HepG2 (cell line): ENCODE results near the gene EARS2. TPM values are rescaled to one million over a fixed set of nuclear protein-coding genes. Genes with fewer than 3 reads are reported as not detected.
A peak's percentile ranks its signal among the peaks of the same experiment; 100 is the strongest.

Experiments used
- ATAC-seq: fragments of 200-7000 bp; cut with Tn5 transposase; 3 replicates; pipeline ENCODE4 v1.9.1; 2020; ENCODE audit warnings: mild to moderate bottlenecking, moderate library complexity
- BruUV-seq: library from RNA; stranded (reverse); fragments of 400-500 nt; replicated peaks from 2 replicates; lab custom pipeline; 2021; lab: Mats Ljungman, UMichigan
- CTCF ChIA-PET: fragments of 300-600 bp; formaldehyde crosslinking; extraction: SDS; loops from one replicate; lab custom pipeline; 2021; ENCODE audit warnings: low total read pairs, inconsistent platforms, low intra/inter-chr PET ratio; lab: Yijun Ruan, JAX
- POLR2A ChIA-PET: fragments of 350-600 bp; sonication (Branson Sonifier 250); formaldehyde crosslinking; loops from one replicate; lab custom pipeline; 2020; ENCODE audit warnings: antibody characterized with exemption, inconsistent platforms; lab: Yijun Ruan, JAX
- DNase-seq: peaks from one replicate; pipeline ENCODE4 v3.0.0-alpha.2; 2015; ENCODE audit warnings: low spot score
- FAIRE-seq: peaks from 3 replicates; lab custom pipeline; 2011; peaks lifted over from hg19 to GRCh38; lab: Jason Lieb, UNC
- H2AFZ ChIP-seq: one replicate; pipeline ENCODE4 v1.6.1; 2011; ENCODE audit warnings: low read length, inconsistent platforms
- H3K27ac ChIP-seq: fragments of 300-600 bp; 3 replicates; pipeline ENCODE4 v1.8.0; 2011; ENCODE audit warnings: mixed run types, mild to moderate bottlenecking, mixed read lengths, low read length, inconsistent platforms; ENCODE audit not compliant: insufficient read depth; ENCODE audit errors: extremely low read length
- H3K27me3 ChIP-seq, 2 experiments: fragments of 200-600 bp in 1 of 2; 2 replicates in 1 of 2; 3 replicates in 1 of 2; pipeline versions ENCODE4 v1.6.0 to v1.8.0; 2011; ENCODE audit warnings: low read length in 2 of 2, mild to moderate bottlenecking in 2 of 2, moderate library complexity in 2 of 2, inconsistent platforms in 1 of 2; ENCODE audit not compliant: insufficient read depth in 2 of 2, control insufficient read depth in 1 of 2
- H3K36me3 ChIP-seq, 2 experiments: fragments of 200-600 bp in 1 of 2; replicated peaks in 1 of 2; 2 replicates in 1 of 2; 3 replicates in 1 of 2; pipeline versions ENCODE4 v1.5.1 to v1.8.0; 2011; ENCODE audit warnings: low read length in 2 of 2, inconsistent platforms in 1 of 2; ENCODE audit not compliant: insufficient read depth in 2 of 2, control insufficient read depth in 1 of 2
- H3K4me1 ChIP-seq: 2 replicates; pipeline ENCODE4 v1.5.1; 2012; ENCODE audit warnings: low read length, inconsistent platforms; ENCODE audit not compliant: insufficient read depth
- H3K4me2 ChIP-seq: 2 replicates; pipeline ENCODE4 v1.6.0; 2011; ENCODE audit warnings: low read depth, low read length, inconsistent platforms
- H3K4me3 ChIP-seq, 3 experiments: fragments of 200-600 bp in 1 of 3; sonication (generic), shearing (Covaris generic) in 1 of 3; replicated peaks in 1 of 3; 2 replicates each; pipeline ENCODE4 v1.5.1; 2011 to 2016; ENCODE audit warnings: low read length in 3 of 3, inconsistent platforms in 2 of 3, low read depth in 2 of 3, mild to moderate bottlenecking in 2 of 3, control low read depth in 1 of 3, mixed read lengths in 1 of 3; ENCODE audit not compliant: insufficient read depth in 1 of 3
- H3K79me2 ChIP-seq: one replicate; pipeline ENCODE4 v1.6.1; 2011; ENCODE audit warnings: low read length, inconsistent platforms; ENCODE audit not compliant: insufficient read depth
- H3K9ac ChIP-seq: 2 replicates; pipeline ENCODE4 v1.6.0; 2011; ENCODE audit warnings: mild to moderate bottlenecking, low read depth, low read length, inconsistent platforms; ENCODE audit not compliant: insufficient read depth
- H3K9me3 ChIP-seq: 2 replicates; pipeline ENCODE4 v1.5.1; 2012; ENCODE audit warnings: mild to moderate bottlenecking, low read length
- H4K20me1 ChIP-seq: 2 replicates; pipeline ENCODE4 v1.6.0; 2011; ENCODE audit warnings: inconsistent platforms, mild to moderate bottlenecking, low read length, moderate library complexity; ENCODE audit not compliant: insufficient read depth
- CEBPB ChIP-seq: IDR thresholded peaks from 2 replicates; pipeline ENCODE4 v1.6.1; 2011; ENCODE audit warnings: low read depth, low read length, improper control_type of control experiment, borderline replicate concordance
- GLI4 ChIP-seq: sonication (generic); formaldehyde crosslinking; IDR thresholded peaks from 2 replicates; pipeline ENCODE4 v1.5.1; 2020; ENCODE audit warnings: missing genetic modification reagents, mild to moderate bottlenecking, moderate library complexity, borderline replicate concordance
- GLMP ChIP-seq: sonication (generic); formaldehyde crosslinking; IDR thresholded peaks from 2 replicates; pipeline ENCODE4 v1.9.0; 2021; ENCODE audit warnings: missing genetic modification reagents, mild to moderate bottlenecking, borderline replicate concordance
- HNRNPK ChIP-seq: fragments of 200-400 bp; formaldehyde crosslinking; IDR thresholded peaks from 2 replicates; pipeline ENCODE4 v1.6.1; 2018; ENCODE audit warnings: low read length, low read depth, moderate library complexity, mild to moderate bottlenecking; ENCODE audit not compliant: poor library complexity, severe bottlenecking
- YY1 ChIP-seq: IDR thresholded peaks from 2 replicates; pipeline ENCODE4 v1.6.1; 2011; ENCODE audit warnings: low read length, low read depth, moderate library complexity, mild to moderate bottlenecking; ENCODE audit not compliant: insufficient read depth, insufficient replicate concordance
- ZBTB8A ChIP-seq: sonication (generic); formaldehyde crosslinking; IDR thresholded peaks from 2 replicates; pipeline ENCODE4 v1.4.0; 2020; ENCODE audit warnings: mild to moderate bottlenecking, low read depth, missing genetic modification reagents, borderline replicate concordance
- ZNF354B ChIP-seq: sonication (generic); formaldehyde crosslinking; IDR thresholded peaks from 2 replicates; pipeline ENCODE4 v1.8.0; 2022; ENCODE audit warnings: mild to moderate bottlenecking, missing genetic modification reagents
- ZNF83 ChIP-seq: sonication (generic); formaldehyde crosslinking; IDR thresholded peaks from 2 replicates; pipeline ENCODE4 v1.4.0; 2020; ENCODE audit warnings: missing genetic modification reagents, mild to moderate bottlenecking, borderline replicate concordance
- WGBS: methylation state at CpG from one replicate; pipeline ENCODE4 v1.1.6; 2017; ENCODE audit warnings: low lambda C conversion rate; 5-methylcytosine and 5-hydroxymethylcytosine counted together
- in situ Hi-C: cut with HindIII; loops from 2 replicates; pipeline ENCODE4 v1.10.0; 2017; ENCODE audit warnings: low pct_unique_long_range_greater_than_20kb; ENCODE audit not compliant: extremely low pct_ligation_motif_present
- intact Hi-C: fragments of 100-400 bp; cut with micrococcal nuclease; formaldehyde crosslinking; loops from one replicate; pipeline ENCODE4 v1.10.0; 2022; ENCODE audit not compliant: unreplicated experiment
- polyA plus RNA-seq, 8 experiments: library from polyadenylated mRNA; depleted of rRNA in 3 of 8; stranded (reverse) in 7 of 8; unstranded in 1 of 8; fragments of >200 nt; fragmentation: Illumina TruSeq in 4 of 8; extraction: Trizol in 4 of 8; gene quantifications; 2 replicates each; pipeline versions ENCODE4 v1.2.1 to v1.2.3, GENCODE V29; 2011 to 2016; ENCODE audit warnings: low read depth in 4 of 8, missing spikeins in 1 of 8, mixed read lengths in 1 of 8; ENCODE audit not compliant: insufficient read depth in 1 of 8
- total RNA-seq, 5 experiments: library from RNA; depleted of rRNA; stranded (reverse); fragments of >200 nt; fragmentation: Illumina TruSeq; extraction: Trizol; gene quantifications; 2 replicates each; pipeline ENCODE4 v1.2.3, GENCODE V29; 2016; ENCODE audit warnings: low read depth in 1 of 5
- TF ChIP-seq, protein P1 (sequence below): sonication (generic); formaldehyde crosslinking; IDR thresholded peaks from 2 replicates; pipeline ENCODE4 v1.8.0; 2022; ENCODE audit warnings: mild to moderate bottlenecking, missing genetic modification reagents
- TF ChIP-seq, protein P2 (sequence below): sonication (generic); formaldehyde crosslinking; IDR thresholded peaks from 2 replicates; pipeline ENCODE4 v1.5.0; 2020; ENCODE audit warnings: missing genetic modification reagents, mild to moderate bottlenecking, borderline replicate concordance
- TF ChIP-seq, protein P3 (sequence below): sonication (generic); formaldehyde crosslinking; IDR thresholded peaks from 2 replicates; pipeline ENCODE4 v1.8.1; 2023; ENCODE audit warnings: mild to moderate bottlenecking, inconsistent platforms, moderate library complexity, missing genetic modification reagents, borderline replicate concordance

EARS2 gene
- total and polyA plus RNA-seq, 2 of the 13 experiments (the other 11 are each of a cell fraction or from before 2014, with no cell fraction given) = 49.4 to 80.4 TPM

GRCh38 chr16:23554536-23554935 lies 2.6 kb downstream of the EARS2 start (continued):
- TF ChIP-seq, protein P1, sequence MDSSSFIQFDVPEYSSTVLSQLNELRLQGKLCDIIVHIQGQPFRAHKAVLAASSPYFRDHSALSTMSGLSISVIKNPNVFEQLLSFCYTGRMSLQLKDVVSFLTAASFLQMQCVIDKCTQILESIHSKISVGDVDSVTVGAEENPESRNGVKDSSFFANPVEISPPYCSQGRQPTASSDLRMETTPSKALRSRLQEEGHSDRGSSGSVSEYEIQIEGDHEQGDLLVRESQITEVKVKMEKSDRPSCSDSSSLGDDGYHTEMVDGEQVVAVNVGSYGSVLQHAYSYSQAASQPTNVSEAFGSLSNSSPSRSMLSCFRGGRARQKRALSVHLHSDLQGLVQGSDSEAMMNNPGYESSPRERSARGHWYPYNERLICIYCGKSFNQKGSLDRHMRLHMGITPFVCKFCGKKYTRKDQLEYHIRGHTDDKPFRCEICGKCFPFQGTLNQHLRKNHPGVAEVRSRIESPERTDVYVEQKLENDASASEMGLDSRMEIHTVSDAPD = no peak
- TF ChIP-seq YY1 = no peak
- no peak for TF ChIP-seq ZNF354B
- no peak for TF ChIP-seq ZNF83 (CRISPR knock-in tag)
- TF ChIP-seq GLMP (CRISPR knock-in tag) = no peak
- TF ChIP-seq ZBTB8A (CRISPR knock-in tag) = no peak
- TF ChIP-seq, protein P2, sequence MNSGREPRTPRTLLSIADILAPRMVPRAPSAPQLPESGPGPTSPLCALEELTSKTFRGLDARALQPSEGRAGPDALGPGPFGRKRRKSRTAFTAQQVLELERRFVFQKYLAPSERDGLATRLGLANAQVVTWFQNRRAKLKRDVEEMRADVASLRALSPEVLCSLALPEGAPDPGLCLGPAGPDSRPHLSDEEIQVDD (CRISPR knock-in tag) = no peak

- CTCF ChIA-PET = no interaction called here
- peaks cover 22% of the 10 kb centered on the region for H3K4me1 ChIP-seq
These were observed 5.0 kb downstream of the EARS2 start for GRCh38 chr16:23552161-23552560.

More at GRCh38 chr16:23552161-23552560, 5.0 kb downstream of the EARS2 start:
- no peak overlapping the region for H3K27ac ChIP-seq
- no peaks in the 10 kb centered on the region for H4K20me1 ChIP-seq
- 92% methylated on average over 6 of the region's 6 CpGs for WGBS
- POLR2A ChIA-PET = interaction anchor here (3.2 kb wide), 1 partner anchor 12 kb away, joined by 11 read pairs; no protein-coding TSS in a partner anchor
- no peak for DNase-seq
- TF ChIP-seq, protein P3, sequence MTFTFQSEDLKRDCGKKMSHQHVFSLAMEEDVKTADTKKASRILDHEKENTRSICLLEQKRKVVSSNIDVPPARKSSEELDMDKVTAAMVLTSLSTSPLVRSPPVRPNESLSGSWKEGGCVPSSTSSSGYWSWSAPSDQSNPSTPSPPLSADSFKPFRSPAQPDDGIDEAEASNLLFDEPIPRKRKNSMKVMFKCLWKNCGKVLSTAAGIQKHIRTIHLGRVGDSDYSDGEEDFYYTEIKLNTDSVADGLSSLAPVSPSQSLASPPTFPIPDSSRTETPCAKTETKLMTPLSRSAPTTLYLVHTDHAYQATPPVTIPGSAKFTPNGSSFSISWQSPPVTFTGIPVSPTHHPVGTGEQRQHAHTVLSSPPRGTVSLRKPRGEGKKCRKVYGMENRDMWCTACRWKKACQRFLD (CRISPR knock-in tag) = 0 out of 2 replicates have a peak, but pooled peaks have one; percentile 41
- TF ChIP-seq CEBPB (peak; percentile 29; the same call in 1 of the 2 replicates), HNRNPK (no peak), GLI4 (CRISPR knock-in tag) (0 out of 2 replicates have a peak, but pooled peaks have one; percentile 25)
- no peak for FAIRE-seq
- no peaks in the 10 kb centered on the region for H3K9me3 ChIP-seq
- no peak overlapping the region for H3K4me3 ChIP-seq
- no peak overlapping the region for H2AFZ ChIP-seq
- peaks cover 12% of the 10 kb centered on the region for H3K79me2 ChIP-seq
- no TSS peak for BruUV-seq
- ATAC-seq = no peak
- H3K4me2 ChIP-seq = no peak overlapping the region
- no peak overlapping the region for H3K9ac ChIP-seq
- peaks cover 37 to 54% of the 10 kb centered on the region in 2 experiments for H3K36me3 ChIP-seq
- in situ Hi-C loops (no loop called here), intact Hi-C loops (no loop called here)
- H3K27me3 ChIP-seq = no peaks in the 10 kb centered on the region; a peak in 1 of 5 replicates
